ENCODE results near the gene RNF135.

GRCh38 chr17:30924341-30924740 lies 46.5 kb upstream of the RNF135 start:
- TF ChIP-seq EZH2 (IDR thresholded peaks at IDR 0.05; ENCODE audit: low read length) (no peak), CTCF (optimal IDR thresholded peaks at IDR 0.05 in 1 of 3, IDR thresholded peaks at IDR 0.05 in 1 of 3, conservative IDR thresholded peaks at IDR 0.05 in 1 of 3; ENCODE audit: extremely low read depth in 1 of 3, insufficient read depth in 2 of 3, low read length in 3 of 3) (no peak)
